ENCODE results near the gene KRT6B.

DNA sequence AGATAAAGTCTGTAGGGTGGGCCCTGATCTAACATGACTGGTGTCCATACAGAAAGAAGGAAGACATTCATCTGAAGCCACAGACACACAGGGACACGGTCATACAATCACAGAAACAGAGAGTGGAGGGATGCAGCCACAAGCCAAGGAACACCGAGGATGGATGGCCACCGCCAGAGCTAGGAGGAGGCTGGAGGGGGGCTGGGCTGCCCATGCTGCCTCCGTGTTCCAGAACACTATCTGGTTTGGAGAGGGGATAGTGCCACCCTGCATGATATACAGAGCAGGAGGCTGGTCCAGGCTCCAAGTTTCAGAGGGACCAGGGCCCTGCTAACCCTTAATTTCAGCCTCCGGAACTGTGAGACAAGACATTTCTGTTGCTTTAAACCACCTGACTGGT, 26.5 kb downstream of the KRT6B start:
- no peak for TF ChIP-seq POLR2A (IDR thresholded peaks at IDR 0.05)
- TF ChIP-seq, protein P1, sequence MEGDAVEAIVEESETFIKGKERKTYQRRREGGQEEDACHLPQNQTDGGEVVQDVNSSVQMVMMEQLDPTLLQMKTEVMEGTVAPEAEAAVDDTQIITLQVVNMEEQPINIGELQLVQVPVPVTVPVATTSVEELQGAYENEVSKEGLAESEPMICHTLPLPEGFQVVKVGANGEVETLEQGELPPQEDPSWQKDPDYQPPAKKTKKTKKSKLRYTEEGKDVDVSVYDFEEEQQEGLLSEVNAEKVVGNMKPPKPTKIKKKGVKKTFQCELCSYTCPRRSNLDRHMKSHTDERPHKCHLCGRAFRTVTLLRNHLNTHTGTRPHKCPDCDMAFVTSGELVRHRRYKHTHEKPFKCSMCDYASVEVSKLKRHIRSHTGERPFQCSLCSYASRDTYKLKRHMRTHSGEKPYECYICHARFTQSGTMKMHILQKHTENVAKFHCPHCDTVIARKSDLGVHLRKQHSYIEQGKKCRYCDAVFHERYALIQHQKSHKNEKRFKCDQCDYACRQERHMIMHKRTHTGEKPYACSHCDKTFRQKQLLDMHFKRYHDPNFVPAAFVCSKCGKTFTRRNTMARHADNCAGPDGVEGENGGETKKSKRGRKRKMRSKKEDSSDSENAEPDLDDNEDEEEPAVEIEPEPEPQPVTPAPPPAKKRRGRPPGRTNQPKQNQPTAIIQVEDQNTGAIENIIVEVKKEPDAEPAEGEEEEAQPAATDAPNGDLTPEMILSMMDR (IDR thresholded peaks at IDR 0.05) = no peak

All from ovary (tissue), 3 donors.